ENCODE measurements around the gene CACNB2.

GRCh38 chr10:18582803-18583202 lies 442.6 kb downstream of the CACNB2 start:
- TF ChIP-seq, protein P1, sequence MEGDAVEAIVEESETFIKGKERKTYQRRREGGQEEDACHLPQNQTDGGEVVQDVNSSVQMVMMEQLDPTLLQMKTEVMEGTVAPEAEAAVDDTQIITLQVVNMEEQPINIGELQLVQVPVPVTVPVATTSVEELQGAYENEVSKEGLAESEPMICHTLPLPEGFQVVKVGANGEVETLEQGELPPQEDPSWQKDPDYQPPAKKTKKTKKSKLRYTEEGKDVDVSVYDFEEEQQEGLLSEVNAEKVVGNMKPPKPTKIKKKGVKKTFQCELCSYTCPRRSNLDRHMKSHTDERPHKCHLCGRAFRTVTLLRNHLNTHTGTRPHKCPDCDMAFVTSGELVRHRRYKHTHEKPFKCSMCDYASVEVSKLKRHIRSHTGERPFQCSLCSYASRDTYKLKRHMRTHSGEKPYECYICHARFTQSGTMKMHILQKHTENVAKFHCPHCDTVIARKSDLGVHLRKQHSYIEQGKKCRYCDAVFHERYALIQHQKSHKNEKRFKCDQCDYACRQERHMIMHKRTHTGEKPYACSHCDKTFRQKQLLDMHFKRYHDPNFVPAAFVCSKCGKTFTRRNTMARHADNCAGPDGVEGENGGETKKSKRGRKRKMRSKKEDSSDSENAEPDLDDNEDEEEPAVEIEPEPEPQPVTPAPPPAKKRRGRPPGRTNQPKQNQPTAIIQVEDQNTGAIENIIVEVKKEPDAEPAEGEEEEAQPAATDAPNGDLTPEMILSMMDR (IDR thresholded peaks at IDR 0.05): no peak
- no peak for TF ChIP-seq POLR2A (IDR thresholded peaks at IDR 0.05)
- TF ChIP-seq EP300 (IDR thresholded peaks at IDR 0.05): no peak

Data from tibial nerve (tissue), 4 donors.